Astrocyte of the spinal cord (primary cell): ENCODE measurements around the gene GJD3.

Source experiments
- DNase-seq: peaks from one replicate; pipeline ENCODE4 v3.0.0; 2011; ENCODE audit warnings: low read depth, low spot score
- H3K4me3 ChIP-seq: 2 replicates; pipeline ENCODE4 v1.5.1; 2011; ENCODE audit warnings: low read depth, mild to moderate bottlenecking, low read length, moderate library complexity
- CTCF ChIP-seq: IDR thresholded peaks from 2 replicates; pipeline ENCODE4 v1.5.1; 2012; ENCODE audit warnings: low read depth, mild to moderate bottlenecking, low read length, inconsistent platforms
- in situ Hi-C: cut with HindIII; loops from 2 replicates; pipeline ENCODE4 v1.10.0; 2017; ENCODE audit warnings: low sequenced_read_pairs

GJD3 gene

GRCh38 chr17:40343219-40344119, 21.1 kb downstream of the GJD3 start:
- peak overlapping the region; percentile 78 for H3K4me3 ChIP-seq
- DNase-seq, result no peak
- in situ Hi-C loops, result no loop called here
- no peak for TF ChIP-seq CTCF

GRCh38 chr17:40342504-40343218, 21.9 kb downstream of the GJD3 start:
- in situ Hi-C loops, result no loop called here
- no peak for DNase-seq
- TF ChIP-seq CTCF, result no peak
- peak overlapping the region; percentile 78 for H3K4me3 ChIP-seq

- peak; percentile 70 for DNase-seq
- in situ Hi-C loops, result no loop called here
- no peak for TF ChIP-seq CTCF
- H3K4me3 ChIP-seq, result peak overlapping the region; percentile 78
These were observed 22.6 kb downstream of the GJD3 start for GRCh38 chr17:40341808-40342503.

GRCh38 chr17:40340880-40341807, 23.4 kb downstream of the GJD3 start:
- H3K4me3 ChIP-seq, result peak overlapping the region; percentile 78
- peak; percentile 68 for DNase-seq
- TF ChIP-seq CTCF, result no peak
- in situ Hi-C loops, result no loop called here

- H3K4me3 ChIP-seq, result no peak overlapping the region
- in situ Hi-C loops, result no loop called here
These were observed 24.2 kb downstream of the GJD3 start for GRCh38 chr17:40340327-40340726.

More at GRCh38 chr17:40340327-40340726, 24.2 kb downstream of the GJD3 start:
- no peak for DNase-seq
- no peak for TF ChIP-seq CTCF
